ENCODE data around the gene GTSE1.
A peak's percentile ranks its signal among the peaks of the same experiment; 100 is the strongest.
"Not testable (repeated sequence)": the region's sequence is repeated elsewhere in the genome, so short reads cannot be mapped to it uniquely, and the experiment has no call there.

The GTSE1 gene

GRCh38 chr22:46265627-46266026 lies 31.0 kb upstream of the GTSE1 start:
- peaks cover 19% of the 10 kb centered on the region for H3K4me1 Mint-ChIP-seq (ENCODE audit: low read depth)
- not testable (repeated sequence) for H3K4me3 Mint-ChIP-seq; DNase-seq (ENCODE audit: low spot score); H3K27ac Mint-ChIP-seq; H3K36me3 Mint-ChIP-seq (ENCODE audit: low read depth)
- peaks cover 18% of the 10 kb centered on the region for H3K9me3 Mint-ChIP-seq
- peaks cover 59% of the 10 kb centered on the region for H3K27me3 Mint-ChIP-seq (ENCODE audit: low read depth)

- H3K9me3 Mint-ChIP-seq = peaks cover 18% of the 10 kb centered on the region
- H3K27me3 Mint-ChIP-seq (ENCODE audit: low read depth) = peaks cover 40% of the 10 kb centered on the region
- peaks cover 19% of the 10 kb centered on the region for H3K4me1 Mint-ChIP-seq (ENCODE audit: low read depth)
- H3K36me3 Mint-ChIP-seq (ENCODE audit: low read depth) = peaks cover 9% of the 10 kb centered on the region
- H3K27ac Mint-ChIP-seq = peak within 1 kb of the TSS; percentile 49
- H3K4me3 Mint-ChIP-seq = peak within 1 kb of the TSS; percentile 88
- DNase-seq (ENCODE audit: low spot score) = peak; percentile 52
Observed at GRCh38 chr22:46267431-46268279, 29.0 kb upstream of the GTSE1 start, which contains the start of gene TTC38. TTC38 (plus strand) TSS chr22:46268008; CDS start chr22:46268040, 32 bp downstream.

- peaks cover 26% of the 10 kb centered on the region for H3K27me3 Mint-ChIP-seq (ENCODE audit: low read depth)
- peak overlapping the region; percentile 57 for H3K4me3 Mint-ChIP-seq
- H3K27ac Mint-ChIP-seq = no peak overlapping the region
- DNase-seq (ENCODE audit: low spot score) = no peak
- H3K9me3 Mint-ChIP-seq = peaks cover 7% of the 10 kb centered on the region
- H3K36me3 Mint-ChIP-seq (ENCODE audit: low read depth) = peaks cover 7% of the 10 kb centered on the region
- peaks cover 19% of the 10 kb centered on the region for H3K4me1 Mint-ChIP-seq (ENCODE audit: low read depth)
Observed at GRCh38 chr22:46269564-46269963, 27.1 kb upstream of the GTSE1 start.

- Mint-ChIP-seq H3K27ac (no peak overlapping the region), H3K4me1 (ENCODE audit: low read depth) (peaks cover 17% of the 10 kb centered on the region), H3K36me3 (ENCODE audit: low read depth) (peaks cover 23% of the 10 kb centered on the region), H3K4me3 (no peak overlapping the region), H3K9me3 (peaks cover 5% of the 10 kb centered on the region), H3K27me3 (ENCODE audit: low read depth) (peaks cover 3% of the 10 kb centered on the region)
- DNase-seq (ENCODE audit: low spot score) = no peak
Observed at GRCh38 chr22:46272196-46272595, 24.5 kb upstream of the GTSE1 start.

GRCh38 chr22:46272762-46273431 lies 23.8 kb upstream of the GTSE1 start:
- H3K27me3 Mint-ChIP-seq (ENCODE audit: low read depth) = no peaks in the 10 kb centered on the region
- H3K4me3 Mint-ChIP-seq = no peak overlapping the region
- peaks cover 5% of the 10 kb centered on the region for H3K9me3 Mint-ChIP-seq
- no peak for DNase-seq (ENCODE audit: low spot score)
- no peak overlapping the region for H3K27ac Mint-ChIP-seq
- H3K4me1 Mint-ChIP-seq (ENCODE audit: low read depth) = peaks cover 12% of the 10 kb centered on the region
- peaks cover 23% of the 10 kb centered on the region for H3K36me3 Mint-ChIP-seq (ENCODE audit: low read depth)

- no peak for DNase-seq (ENCODE audit: low spot score)
- Mint-ChIP-seq H3K36me3 (ENCODE audit: low read depth) (peaks cover 23% of the 10 kb centered on the region), H3K9me3 (peaks cover 5% of the 10 kb centered on the region), H3K27me3 (ENCODE audit: low read depth) (no peaks in the 10 kb centered on the region), H3K4me1 (ENCODE audit: low read depth) (peaks cover 9% of the 10 kb centered on the region), H3K27ac (no peak overlapping the region), H3K4me3 (no peak overlapping the region)
Observed at GRCh38 chr22:46273432-46274148, 23.1 kb upstream of the GTSE1 start.

- Mint-ChIP-seq H3K27ac (no peak overlapping the region), H3K27me3 (ENCODE audit: low read depth) (no peaks in the 10 kb centered on the region), H3K4me3 (no peak overlapping the region), H3K9me3 (peaks cover 5% of the 10 kb centered on the region), H3K36me3 (ENCODE audit: low read depth) (peaks cover 23% of the 10 kb centered on the region), H3K4me1 (ENCODE audit: low read depth) (peaks cover 6% of the 10 kb centered on the region)
- no peak for DNase-seq (ENCODE audit: low spot score)
Observed at GRCh38 chr22:46274381-46274780, 22.3 kb upstream of the GTSE1 start.

GRCh38 chr22:46275455-46276122 lies 21.1 kb upstream of the GTSE1 start:
- no peaks in the 10 kb centered on the region for H3K4me1 Mint-ChIP-seq (ENCODE audit: low read depth)
- no peak overlapping the region for H3K27ac Mint-ChIP-seq
- no peaks in the 10 kb centered on the region for H3K27me3 Mint-ChIP-seq (ENCODE audit: low read depth)
- no peak overlapping the region for H3K4me3 Mint-ChIP-seq
- H3K36me3 Mint-ChIP-seq (ENCODE audit: low read depth) = peaks cover 23% of the 10 kb centered on the region
- DNase-seq (ENCODE audit: low spot score) = no peak
- peaks cover 5% of the 10 kb centered on the region for H3K9me3 Mint-ChIP-seq

GRCh38 chr22:46276563-46276962 lies 20.1 kb upstream of the GTSE1 start:
- no peak overlapping the region for H3K4me3 Mint-ChIP-seq
- DNase-seq (ENCODE audit: low spot score) = no peak

GRCh38 chr22:46278656-46279645 lies 17.7 kb upstream of the GTSE1 start:
- Mint-ChIP-seq H3K4me3 (no peak overlapping the region), H3K9me3 (peaks cover 5% of the 10 kb centered on the region), H3K36me3 (ENCODE audit: low read depth) (peaks cover 26% of the 10 kb centered on the region), H3K27ac (no peak overlapping the region), H3K27me3 (ENCODE audit: low read depth) (no peaks in the 10 kb centered on the region), H3K4me1 (ENCODE audit: low read depth) (no peaks in the 10 kb centered on the region)
- DNase-seq (ENCODE audit: low spot score) = no peak

More at GRCh38 chr22:46276563-46276962, 20.1 kb upstream of the GTSE1 start:
- H3K9me3 Mint-ChIP-seq = peaks cover 5% of the 10 kb centered on the region
- no peaks in the 10 kb centered on the region for H3K4me1 Mint-ChIP-seq (ENCODE audit: low read depth)
- H3K27ac Mint-ChIP-seq = no peak overlapping the region
- no peaks in the 10 kb centered on the region for H3K27me3 Mint-ChIP-seq (ENCODE audit: low read depth)
- H3K36me3 Mint-ChIP-seq (ENCODE audit: low read depth) = peaks cover 23% of the 10 kb centered on the region

- Mint-ChIP-seq H3K27ac (no peak overlapping the region), H3K27me3 (ENCODE audit: low read depth) (no peaks in the 10 kb centered on the region), H3K36me3 (ENCODE audit: low read depth) (peaks cover 23% of the 10 kb centered on the region), H3K9me3 (peaks cover 4% of the 10 kb centered on the region), H3K4me1 (ENCODE audit: low read depth) (no peaks in the 10 kb centered on the region), H3K4me3 (no peak overlapping the region)
- DNase-seq (ENCODE audit: low spot score) = no peak
Observed at GRCh38 chr22:46280063-46280817, 16.4 kb upstream of the GTSE1 start.

- Mint-ChIP-seq H3K9me3 (no peaks in the 10 kb centered on the region), H3K4me1 (ENCODE audit: low read depth) (no peaks in the 10 kb centered on the region), H3K36me3 (ENCODE audit: low read depth) (peaks cover 17% of the 10 kb centered on the region), H3K27ac (no peak overlapping the region), H3K27me3 (ENCODE audit: low read depth) (no peaks in the 10 kb centered on the region), H3K4me3 (no peak overlapping the region)
- DNase-seq (ENCODE audit: low spot score) = no peak
Observed at GRCh38 chr22:46280999-46281623, 15.6 kb upstream of the GTSE1 start.

All from T-helper 2 cell treated with Interferon-gamma antibody and Interleukin-4, amounts not matched to agents 5 μg/mL and 100 μg/mL, for 36 hours (primary cell).